Sigmoid colon (tissue), 4 donors: ENCODE data around the gene ZSCAN29.

Experiments
- EP300 ChIP-seq, 4 donors: sonication (generic); formaldehyde crosslinking; IDR thresholded peaks; one replicate each; pipeline ENCODE4 v1.6.1; 2017; ENCODE audit warnings: antibody characterized with exemption in 4 of 4
- POLR2A ChIP-seq, 2 donors: fragments of 450-650 bp; IDR thresholded peaks; one replicate each; pipeline ENCODE4 v1.6.1; 2016; ENCODE audit warnings: antibody characterized with exemption in 2 of 2, mild to moderate bottlenecking in 2 of 2, moderate library complexity in 2 of 2
- TF ChIP-seq, protein P1 (sequence below), 4 experiments: fragments of 450-650 bp in 3 of 4; fragments of 200-600 bp in 1 of 4; IDR thresholded peaks; one replicate each; pipeline ENCODE4 v1.5.1; 2016 to 2019; ENCODE audit warnings: antibody characterized with exemption in 4 of 4, mild to moderate bottlenecking in 3 of 4, moderate library complexity in 2 of 4

DNA sequence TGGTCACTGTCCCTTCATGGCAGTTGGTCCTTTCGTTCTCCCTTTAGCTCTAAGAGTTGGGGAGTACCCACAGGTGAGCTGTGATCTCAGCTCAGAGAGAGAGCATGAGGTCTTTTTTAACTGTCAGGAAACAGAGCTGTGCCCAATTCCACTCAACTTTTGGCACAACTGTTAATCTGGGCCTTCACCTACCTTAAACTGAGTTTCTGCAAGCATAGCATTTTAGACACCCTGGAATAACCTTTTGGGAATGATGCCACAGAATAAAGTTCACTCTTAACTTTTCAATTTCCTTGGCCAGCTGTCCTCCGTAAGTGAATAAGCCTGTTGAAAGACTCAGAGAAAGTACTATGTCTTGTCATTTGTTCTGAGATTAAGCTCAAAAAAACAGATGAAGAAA is 36.0 kb upstream of the ZSCAN29 start:
- TF ChIP-seq, protein P1, sequence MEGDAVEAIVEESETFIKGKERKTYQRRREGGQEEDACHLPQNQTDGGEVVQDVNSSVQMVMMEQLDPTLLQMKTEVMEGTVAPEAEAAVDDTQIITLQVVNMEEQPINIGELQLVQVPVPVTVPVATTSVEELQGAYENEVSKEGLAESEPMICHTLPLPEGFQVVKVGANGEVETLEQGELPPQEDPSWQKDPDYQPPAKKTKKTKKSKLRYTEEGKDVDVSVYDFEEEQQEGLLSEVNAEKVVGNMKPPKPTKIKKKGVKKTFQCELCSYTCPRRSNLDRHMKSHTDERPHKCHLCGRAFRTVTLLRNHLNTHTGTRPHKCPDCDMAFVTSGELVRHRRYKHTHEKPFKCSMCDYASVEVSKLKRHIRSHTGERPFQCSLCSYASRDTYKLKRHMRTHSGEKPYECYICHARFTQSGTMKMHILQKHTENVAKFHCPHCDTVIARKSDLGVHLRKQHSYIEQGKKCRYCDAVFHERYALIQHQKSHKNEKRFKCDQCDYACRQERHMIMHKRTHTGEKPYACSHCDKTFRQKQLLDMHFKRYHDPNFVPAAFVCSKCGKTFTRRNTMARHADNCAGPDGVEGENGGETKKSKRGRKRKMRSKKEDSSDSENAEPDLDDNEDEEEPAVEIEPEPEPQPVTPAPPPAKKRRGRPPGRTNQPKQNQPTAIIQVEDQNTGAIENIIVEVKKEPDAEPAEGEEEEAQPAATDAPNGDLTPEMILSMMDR (IDR thresholded peaks at IDR 0.05), result no peak
- TF ChIP-seq EP300 (IDR thresholded peaks at IDR 0.05), result no peak
- no peak for TF ChIP-seq POLR2A (IDR thresholded peaks at IDR 0.05)
